ENCODE results near the gene PTPRO. TPM values are rescaled to one million over a fixed set of nuclear protein-coding genes. Genes with fewer than 3 reads are reported as not detected.

Gene PTPRO
- polyA plus RNA-seq, 1 of the 3 experiments (the other 2 are of a cell fraction) = 1.4 TPM

DNA sequence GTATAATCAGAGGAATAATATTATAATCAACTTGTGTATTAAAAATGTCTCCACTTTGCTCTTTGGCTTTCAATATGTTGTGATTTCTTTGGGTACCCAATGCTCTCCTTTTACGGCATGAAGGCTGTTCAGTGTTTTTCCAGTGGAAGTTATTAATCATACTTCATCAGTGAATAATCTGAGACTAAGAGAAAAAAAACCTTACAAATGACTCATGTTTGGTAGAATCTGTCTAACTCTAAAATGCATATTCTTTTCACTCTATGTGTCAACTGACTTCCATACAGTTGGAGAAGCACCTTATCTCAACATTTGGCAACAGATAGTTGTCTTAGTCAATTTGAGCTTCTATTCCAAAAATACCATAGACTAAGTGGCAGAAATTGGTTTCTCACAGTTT, 82.2 kb downstream of the PTPRO start:
- Histone ChIP-seq H3K79me2 (ENCODE audit: insufficient read depth) (no peaks in the 10 kb centered on the region), H3K27ac (ENCODE audit: low read depth in 2 of 2, low read length in 1 of 2) (peak overlapping the region in 1 of 2 experiments; percentile 57; a peak in 2 of 4 replicates), H3F3A (replicated peaks; ENCODE audit: insufficient read depth) (peaks cover 9% of the 10 kb centered on the region), H3K9me2 (no peaks in the 10 kb centered on the region), H4K20me1 (ENCODE audit: insufficient read depth) (no peaks in the 10 kb centered on the region), H3K4me2 (no peak overlapping the region), H2AFZ (ENCODE audit: low read depth) (no peak overlapping the region), H3K9me3 (no peaks in the 10 kb centered on the region), H3K9ac (no peak overlapping the region), H3K36me3 (replicated peaks in 1 of 2; ENCODE audit: control insufficient read depth in 1 of 2, insufficient read depth in 2 of 2, low read length in 1 of 2) (no peaks in the 10 kb centered on the region), H3K4me1 (ENCODE audit: control insufficient read depth in 1 of 2, insufficient read depth in 2 of 2, low read depth in 1 of 2, low read length in 1 of 2) (0 out of 4 replicates have a peak, but pooled peaks cover 0 to 8% of the 10 kb centered on the region in 2 experiments), H3K4me3 (ENCODE audit: low read depth in 2 of 2, low read length in 1 of 2) (no peak overlapping the region), H3K27me3 (ENCODE audit: insufficient read depth) (no peaks in the 10 kb centered on the region)
- ChIA-PET POLR2A (no interaction called here), CTCF (no interaction called here)
- DNase-seq = no peak
- WGBS (ENCODE audit: low lambda C conversion rate) = 2% methylated on average over 1 of the region's 1 CpG
- no peak for TF ChIP-seq RAD21 (IDR thresholded peaks at IDR 0.05; ENCODE audit: low read length)
- no peak for TF ChIP-seq SMC3 (IDR thresholded peaks at IDR 0.05; ENCODE audit: low read depth, low read length)
- no peak for TF ChIP-seq RCOR1 (IDR thresholded peaks at IDR 0.05; ENCODE audit: low read length)
- no peak for TF ChIP-seq FOXJ3 (CRISPR knock-in tag; IDR thresholded peaks at IDR 0.05)
- 0 out of 2 replicates have a peak, but pooled peaks have one; percentile 18 for TF ChIP-seq ZBTB33 (IDR thresholded peaks at IDR 0.05; ENCODE audit: borderline replicate concordance, low read depth)
- TF ChIP-seq IRF3 (IDR thresholded peaks at IDR 0.05; ENCODE audit: low read depth, low read length) = no peak
- peak; percentile 52; the same call in 1 of the 2 replicates for TF ChIP-seq TEAD4 (IDR thresholded peaks at IDR 0.05; ENCODE audit: borderline replicate concordance, insufficient read depth)
- no peak for TF ChIP-seq CTCF (IDR thresholded peaks at IDR 0.05)
- no peak for TF ChIP-seq GATA2 (CRISPR knock-in tag; IDR thresholded peaks at IDR 0.05)
- TF ChIP-seq EZH2phosphoT487 (IDR thresholded peaks at IDR 0.05; ENCODE audit: borderline replicate concordance, low read depth) = no peak
- no peak for TF ChIP-seq USF2 (IDR thresholded peaks at IDR 0.05; ENCODE audit: borderline replicate concordance, low read depth, low read length)
- TF ChIP-seq REST (IDR thresholded peaks at IDR 0.05; ENCODE audit: low read depth, low read length) = no peak
- peak; percentile 75 for TF ChIP-seq TCF12 (IDR thresholded peaks at IDR 0.05)
- TF ChIP-seq FOSL2 (IDR thresholded peaks at IDR 0.05; ENCODE audit: borderline replicate concordance, low read depth) = peak; percentile 88
- no peak for TF ChIP-seq MAX (IDR thresholded peaks at IDR 0.05; ENCODE audit: low read depth)
- no peak for TF ChIP-seq RXRA (IDR thresholded peaks at IDR 0.05; ENCODE audit: borderline replicate concordance, low read depth)
- TF ChIP-seq SIN3A (IDR thresholded peaks at IDR 0.05; ENCODE audit: borderline replicate concordance, low read depth, low read length) = no peak
- TF ChIP-seq GABPA (IDR thresholded peaks at IDR 0.05; ENCODE audit: low read depth) = no peak
- TF ChIP-seq JUND (IDR thresholded peaks at IDR 0.05) = peak; percentile 75
- TF ChIP-seq, protein P1, sequence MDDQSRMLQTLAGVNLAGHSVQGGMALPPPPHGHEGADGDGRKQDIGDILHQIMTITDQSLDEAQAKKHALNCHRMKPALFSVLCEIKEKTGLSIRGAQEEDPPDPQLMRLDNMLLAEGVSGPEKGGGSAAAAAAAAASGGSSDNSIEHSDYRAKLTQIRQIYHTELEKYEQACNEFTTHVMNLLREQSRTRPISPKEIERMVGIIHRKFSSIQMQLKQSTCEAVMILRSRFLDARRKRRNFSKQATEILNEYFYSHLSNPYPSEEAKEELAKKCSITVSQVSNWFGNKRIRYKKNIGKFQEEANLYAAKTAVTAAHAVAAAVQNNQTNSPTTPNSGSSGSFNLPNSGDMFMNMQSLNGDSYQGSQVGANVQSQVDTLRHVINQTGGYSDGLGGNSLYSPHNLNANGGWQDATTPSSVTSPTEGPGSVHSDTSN (IDR thresholded peaks at IDR 0.05) = peak; percentile 82
- TF ChIP-seq, protein P2, sequence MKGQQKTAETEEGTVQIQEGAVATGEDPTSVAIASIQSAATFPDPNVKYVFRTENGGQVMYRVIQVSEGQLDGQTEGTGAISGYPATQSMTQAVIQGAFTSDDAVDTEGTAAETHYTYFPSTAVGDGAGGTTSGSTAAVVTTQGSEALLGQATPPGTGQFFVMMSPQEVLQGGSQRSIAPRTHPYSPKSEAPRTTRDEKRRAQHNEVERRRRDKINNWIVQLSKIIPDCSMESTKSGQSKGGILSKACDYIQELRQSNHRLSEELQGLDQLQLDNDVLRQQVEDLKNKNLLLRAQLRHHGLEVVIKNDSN (IDR thresholded peaks at IDR 0.05; ENCODE audit: borderline replicate concordance, low read depth) = no peak

All from SK-N-SH (cell line).